GM19025 (cell line): Measurements from ENCODE around the gene LCE1B.

ENCODE experiments used
- ATAC-seq: cut with Tn5 transposase; IDR thresholded peaks from one replicate; pipeline ENCODE4 v1.9.1; 2021; ENCODE audit warnings: mild to moderate bottlenecking, low read depth, moderate library complexity; ENCODE audit not compliant: unreplicated experiment

LCE1B gene

GRCh38 chr1:152811671-152812070, at the start of gene LCE1B:
Gene LCE1B, plus strand, starts transcription at chr1:152811971. Its CDS starts 476 bp downstream, at chr1:152812447.
- no peak for ATAC-seq

- ATAC-seq: no peak
These were observed 42.8 kb upstream of the LCE1B start for GRCh38 chr1:152768847-152769533.

- ATAC-seq: no peak
These were observed 41.4 kb upstream of the LCE1B start for GRCh38 chr1:152770411-152770810.

GRCh38 chr1:152774875-152775274, 36.9 kb upstream of the LCE1B start, which contains the start of gene LCE1F:
Gene LCE1F, plus strand, starts transcription at chr1:152775140. Its CDS starts 1,232 bp downstream, at chr1:152776372.
- ATAC-seq: no peak

- ATAC-seq: no peak
These were observed 35.4 kb upstream of the LCE1B start for GRCh38 chr1:152776361-152776760.

- ATAC-seq: no peak
These were observed 34.1 kb upstream of the LCE1B start for GRCh38 chr1:152777510-152778137.

GRCh38 chr1:152783095-152783494, 28.7 kb upstream of the LCE1B start:
- ATAC-seq: no peak

- no peak for ATAC-seq
These were observed 25.7 kb upstream of the LCE1B start, which contains the start of gene LCE1E for GRCh38 chr1:152786077-152786476. Gene LCE1E, plus strand, starts transcription at chr1:152786257. Its CDS starts 1,043 bp downstream, at chr1:152787300.

- ATAC-seq: no peak
These were observed 16.1 kb upstream of the LCE1B start for GRCh38 chr1:152795686-152796085.

- no peak for ATAC-seq
These were observed 15.3 kb upstream of the LCE1B start, which contains the start of gene LCE1D for GRCh38 chr1:152796421-152796820. Gene LCE1D, plus strand, starts transcription at chr1:152796721. Its CDS starts 1,074 bp downstream, at chr1:152797795.

- ATAC-seq: no peak
These were observed 10.4 kb upstream of the LCE1B start for GRCh38 chr1:152801333-152801732.

- ATAC-seq: no peak
These were observed 5.2 kb upstream of the LCE1B start, which contains the start of gene LCE1C for GRCh38 chr1:152806576-152806975. Gene LCE1C, minus strand, starts transcription at chr1:152806651. Its CDS starts 1,173 bp downstream, at chr1:152805478.

GRCh38 chr1:152811050-152811449, 721 bp upstream of the LCE1B start:
- no peak for ATAC-seq

GRCh38 chr1:152817309-152817708, 5.5 kb downstream of the LCE1B start:
- no peak for ATAC-seq

GRCh38 chr1:152823294-152823693, 11.5 kb downstream of the LCE1B start:
- ATAC-seq: no peak

- no peak for ATAC-seq
These were observed 13.2 kb downstream of the LCE1B start for GRCh38 chr1:152824964-152825363.

- ATAC-seq: no peak
These were observed 15.4 kb downstream of the LCE1B start, which contains the start of gene LCE1A for GRCh38 chr1:152827173-152827572. Gene LCE1A, plus strand, starts transcription at chr1:152827473. Its CDS starts 0 bp downstream, at chr1:152827473.

- no peak for ATAC-seq
These were observed 25.1 kb downstream of the LCE1B start for GRCh38 chr1:152836870-152837269.

- no peak for ATAC-seq
These were observed 30.8 kb downstream of the LCE1B start, which contains the start of gene LCE6A for GRCh38 chr1:152842556-152842955. Gene LCE6A, plus strand, starts transcription at chr1:152842856. Its CDS starts 665 bp downstream, at chr1:152843521.

GRCh38 chr1:152855661-152856060, 43.9 kb downstream of the LCE1B start:
- ATAC-seq: no peak

GRCh38 chr1:152858062-152858461, 46.3 kb downstream of the LCE1B start:
- ATAC-seq: no peak
